HG02884 (cell line): ENCODE data around the gene TAC4.
"Not testable (repeated sequence)": the region's sequence is repeated elsewhere in the genome, so short reads cannot be mapped to it uniquely, and the experiment has no call there.

Source experiments
- ATAC-seq: cut with Tn5 transposase; IDR thresholded peaks from one replicate; pipeline ENCODE4 v1.9.1; 2021; ENCODE audit warnings: mild to moderate bottlenecking, moderate library complexity; ENCODE audit not compliant: unreplicated experiment

TAC4 gene

GRCh38 chr17:49843774-49844350 lies 4.0 kb downstream of the TAC4 start:
- no peak for ATAC-seq

GRCh38 chr17:49842846-49843245 lies 5.0 kb downstream of the TAC4 start:
- no peak for ATAC-seq

- ATAC-seq = no peak
These were observed 5.5 kb downstream of the TAC4 start for GRCh38 chr17:49842371-49842770.

- no peak for ATAC-seq
These were observed 6.3 kb downstream of the TAC4 start for GRCh38 chr17:49841548-49841947.

- no peak for ATAC-seq
These were observed 8.4 kb downstream of the TAC4 start for GRCh38 chr17:49839455-49839854.

- ATAC-seq = no peak
These were observed 11.5 kb downstream of the TAC4 start for GRCh38 chr17:49836111-49837030.

- no peak for ATAC-seq
These were observed 12.4 kb downstream of the TAC4 start for GRCh38 chr17:49835472-49835871.

- ATAC-seq = no peak
These were observed 13.6 kb downstream of the TAC4 start for GRCh38 chr17:49834118-49834743.

- no peak for ATAC-seq
These were observed 14.8 kb downstream of the TAC4 start for GRCh38 chr17:49832840-49833599.

GRCh38 chr17:49830605-49831004 lies 17.3 kb downstream of the TAC4 start:
- no peak for ATAC-seq

GRCh38 chr17:49829026-49829425 lies 18.8 kb downstream of the TAC4 start:
- no peak for ATAC-seq

- ATAC-seq = not testable (repeated sequence)
These were observed 19.5 kb downstream of the TAC4 start for GRCh38 chr17:49828325-49828724.

GRCh38 chr17:49825645-49826044 lies 22.2 kb downstream of the TAC4 start:
- ATAC-seq = no peak

- ATAC-seq = no peak
These were observed 24.3 kb downstream of the TAC4 start for GRCh38 chr17:49823614-49824013.

- no peak for ATAC-seq
These were observed 25.0 kb downstream of the TAC4 start for GRCh38 chr17:49822829-49823228.

- no peak for ATAC-seq
These were observed 26.0 kb downstream of the TAC4 start for GRCh38 chr17:49821916-49822315.

- no peak for ATAC-seq
These were observed 26.4 kb downstream of the TAC4 start for GRCh38 chr17:49821466-49821865.

GRCh38 chr17:49820773-49821172 lies 27.1 kb downstream of the TAC4 start:
- no peak for ATAC-seq

GRCh38 chr17:49819651-49820050 lies 28.2 kb downstream of the TAC4 start:
- ATAC-seq = no peak

- no peak for ATAC-seq
These were observed 28.7 kb downstream of the TAC4 start for GRCh38 chr17:49819138-49819537.

- no peak for ATAC-seq
These were observed 29.9 kb downstream of the TAC4 start for GRCh38 chr17:49817993-49818392.
